ENCODE data around the gene RBP5. TPM values are rescaled to one million over a fixed set of nuclear protein-coding genes. Genes with fewer than 3 reads are reported as not detected.

The RBP5 gene
- total RNA-seq, 4 donors from 2014 or later: 2.8 to 4.5 TPM; not detected in 2

GRCh38 chr12:7143564-7143963 is 14.9 kb upstream of the RBP5 start:
- no peak for TF ChIP-seq POLR2A (IDR thresholded peaks at IDR 0.05)
- TF ChIP-seq CTCF (IDR thresholded peaks at IDR 0.05): no peak
- no peak for DNase-seq
- 92 to 95% methylated on average over 7 of the region's 7 CpGs for WGBS, 2 donors

DNA sequence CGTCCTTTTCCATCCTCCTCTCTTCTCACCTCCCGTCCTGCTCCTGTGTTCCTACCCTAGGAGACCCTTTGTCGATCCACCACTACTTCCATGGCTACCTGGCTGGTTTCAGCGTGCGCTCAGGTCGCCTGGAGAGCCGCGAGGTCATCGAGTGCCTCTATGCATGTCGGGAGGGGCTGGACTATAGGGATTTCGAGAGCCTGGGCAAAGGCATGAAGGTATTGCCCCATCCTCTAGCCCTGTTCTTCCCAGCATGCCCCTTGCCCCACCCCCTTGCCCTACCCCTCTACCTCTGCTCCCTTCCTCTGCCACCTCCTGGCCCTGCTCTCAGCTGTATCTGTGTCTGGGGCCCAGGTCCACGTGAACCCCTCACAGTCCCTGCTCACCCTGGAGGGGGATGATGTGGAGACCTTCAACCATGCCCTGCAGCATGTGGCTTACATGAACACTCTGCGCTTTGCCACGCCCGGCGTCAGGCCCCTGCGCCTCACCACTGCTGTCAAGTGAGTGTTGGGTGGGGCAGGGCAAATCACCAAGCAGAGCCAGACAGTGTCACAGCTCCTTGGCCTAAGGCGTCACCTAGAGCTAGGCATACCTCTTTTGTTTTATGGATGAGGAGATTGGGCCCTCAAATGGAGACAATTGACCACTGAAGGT is 14.2 kb upstream of the RBP5 start:
- 94 to 95% methylated on average over 18 of the region's 18 CpGs for WGBS, 2 donors
- H3K36me3 ChIP-seq: peaks cover 0 to 10% of the 10 kb centered on the region in 2 donors
- H3K27ac ChIP-seq: no peak overlapping the region
- DNase-seq: no peak
- intact Hi-C loops (cut with DNase I): loop anchor here (5.0 kb wide), 1 partner anchor 44 kb away; the partner anchor contains the start of gene PEX5
- H3K27me3 ChIP-seq: no peaks in the 10 kb centered on the region
- no peaks in the 10 kb centered on the region for H3K4me1 ChIP-seq
- TF ChIP-seq CTCF (IDR thresholded peaks at IDR 0.05): no peak
- no peak for TF ChIP-seq POLR2A (IDR thresholded peaks at IDR 0.05)
- H3K9me3 ChIP-seq: no peaks in the 10 kb centered on the region
- H3K4me3 ChIP-seq (replicated peaks in 1 of 3): no peak overlapping the region

More at GRCh38 chr12:7143564-7143963, 14.9 kb upstream of the RBP5 start:
- Histone ChIP-seq H3K4me1 (no peaks in the 10 kb centered on the region), H3K36me3 (peaks cover 0 to 10% of the 10 kb centered on the region in 2 donors), H3K27ac (no peak overlapping the region), H3K4me3 (replicated peaks in 1 of 3) (no peak overlapping the region), H3K9me3 (no peaks in the 10 kb centered on the region), H3K27me3 (no peaks in the 10 kb centered on the region)
- intact Hi-C loops (cut with DNase I): loop anchor here (5.0 kb wide), 1 partner anchor 44 kb away; the partner anchor contains the start of gene PEX5

DNA sequence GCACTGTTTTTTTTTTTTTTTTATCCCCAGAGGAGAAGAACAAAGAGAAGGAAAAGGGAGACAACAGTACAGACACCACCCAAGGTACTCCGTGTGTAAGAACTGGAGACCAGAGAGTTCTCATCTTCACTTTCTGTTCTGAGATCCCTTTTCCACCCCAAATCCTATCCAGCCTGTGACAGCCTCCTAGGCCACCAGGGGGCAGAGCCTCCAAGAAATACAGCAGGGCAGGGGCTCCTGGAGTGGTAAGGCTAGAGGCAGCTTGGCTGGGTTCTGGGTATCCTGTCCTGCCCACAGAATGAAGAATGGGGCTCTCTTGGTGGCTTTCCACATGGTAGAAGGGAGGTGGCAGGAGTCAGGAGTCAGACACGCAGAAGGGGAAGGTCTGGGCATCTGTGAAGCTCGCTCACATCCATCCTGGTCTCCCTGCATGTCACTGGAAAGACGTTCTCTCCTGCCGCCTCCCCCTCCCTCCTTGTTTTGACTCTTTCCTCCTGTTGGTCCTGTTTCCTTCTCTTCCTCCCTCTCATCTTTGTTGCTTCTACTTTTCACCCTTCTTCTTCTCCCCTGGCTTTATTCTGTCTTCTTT is 13.5 kb upstream of the RBP5 start:
- H3K4me1 ChIP-seq: no peaks in the 10 kb centered on the region
- 72 to 81% methylated on average over 5 of the region's 5 CpGs for WGBS, 2 donors
- H3K27ac ChIP-seq: no peak overlapping the region
- H3K36me3 ChIP-seq: peaks cover 0 to 10% of the 10 kb centered on the region in 2 donors
- H3K9me3 ChIP-seq: no peaks in the 10 kb centered on the region
- TF ChIP-seq CTCF (IDR thresholded peaks at IDR 0.05): peak in 5 of 6 experiments; percentile 27 to 63 (median 46)
- no peak for TF ChIP-seq POLR2A (IDR thresholded peaks at IDR 0.05)
- intact Hi-C loops (cut with DNase I): loop anchor here (5.0 kb wide), 1 partner anchor 45 kb away; the partner anchor contains the start of gene PEX5
- H3K4me3 ChIP-seq (replicated peaks in 1 of 3): no peak overlapping the region
- peak; percentile 48 to 51 for DNase-seq
- H3K27me3 ChIP-seq: no peaks in the 10 kb centered on the region

GRCh38 chr12:7141351-7142005 is 12.8 kb upstream of the RBP5 start:
- Histone ChIP-seq H3K4me1 (no peaks in the 10 kb centered on the region), H3K27me3 (no peaks in the 10 kb centered on the region), H3K36me3 (peaks cover 5 to 7% of the 10 kb centered on the region in 2 donors), H3K4me3 (replicated peaks in 1 of 3) (no peak overlapping the region), H3K9me3 (no peaks in the 10 kb centered on the region), H3K27ac (no peak overlapping the region)
- intact Hi-C loops (cut with DNase I): loop anchor here (5.0 kb wide), 1 partner anchor 46 kb away; the partner anchor contains the start of gene PEX5
- no peak for TF ChIP-seq CTCF (IDR thresholded peaks at IDR 0.05)
- no peak for TF ChIP-seq POLR2A (IDR thresholded peaks at IDR 0.05)
- 90 to 98% methylated on average over 7 of the region's 7 CpGs for WGBS, 2 donors
- no peak for DNase-seq

All from thyroid gland (tissue), 4 donors.